CD4-positive, CD25-positive, alpha-beta regulatory T cell (primary cell): Measurements from ENCODE around the gene DOCK1. TPM values are rescaled to one million over a fixed set of nuclear protein-coding genes. Genes with fewer than 3 reads are reported as not detected.

Source experiments
- ATAC-seq, 2 donors: fragments of 150-1000 bp; cut with Tn5 transposase; one replicate each; pipeline ENCODE4 v1.10.0; 2021; ENCODE audit warnings: low read depth in 2 of 2, moderate number of reproducible peaks in 2 of 2, moderate library complexity in 1 of 2
- DNase-seq, 3 donors: peaks; one replicate each; pipeline versions ENCODE4 v3.0.0 to v3.0.0-alpha.2; 2012 to 2022; ENCODE audit warnings: mixed read lengths in 1 of 3
- H3K27ac ChIP-seq: one replicate; pipeline ENCODE4 v1.7.0; 2013; ENCODE audit warnings: mild to moderate bottlenecking, low read length; ENCODE audit not compliant: insufficient read depth, poor library complexity, severe bottlenecking
- H3K27me3 ChIP-seq: one replicate; pipeline ENCODE4 v1.7.0; 2013; ENCODE audit warnings: low read length; ENCODE audit not compliant: control insufficient read depth, insufficient read depth
- H3K36me3 ChIP-seq: one replicate; pipeline ENCODE4 v1.7.0; 2013; ENCODE audit warnings: mild to moderate bottlenecking, low read length, moderate library complexity; ENCODE audit not compliant: control insufficient read depth, insufficient read depth
- H3K4me1 ChIP-seq: 2 replicates; pipeline ENCODE4 v1.7.0; 2013; ENCODE audit warnings: mild to moderate bottlenecking, low read length; ENCODE audit not compliant: insufficient read depth, control insufficient read depth, poor library complexity, severe bottlenecking
- H3K4me3 ChIP-seq: one replicate; pipeline ENCODE4 v1.7.0; 2013; ENCODE audit warnings: low read depth, mild to moderate bottlenecking, low read length, moderate library complexity
- H3K9me3 ChIP-seq, 2 experiments: 1 replicate in 1 of 2; 2 replicates in 1 of 2; pipeline ENCODE4 v1.7.0; 2013; ENCODE audit warnings: low read length in 2 of 2, mild to moderate bottlenecking in 1 of 2, moderate library complexity in 1 of 2; ENCODE audit not compliant: control insufficient read depth in 2 of 2
- H3K27ac Mint-ChIP-seq, 3 donors: one replicate each; pipeline ENCODE4 v1.8.0; 2020 to 2022; ENCODE audit warnings: mild to moderate bottlenecking in 3 of 3, mixed read lengths in 3 of 3, moderate library complexity in 2 of 3
- H3K27me3 Mint-ChIP-seq: one replicate; pipeline ENCODE4 v1.8.0; 2022; ENCODE audit warnings: mild to moderate bottlenecking, mixed read lengths
- H3K36me3 Mint-ChIP-seq: one replicate; pipeline ENCODE4 v1.8.0; 2020; ENCODE audit warnings: mixed read lengths
- H3K4me1 Mint-ChIP-seq, 4 donors: one replicate each; pipeline ENCODE4 v1.8.0; 2020 to 2022; ENCODE audit warnings: mixed read lengths in 4 of 4, mild to moderate bottlenecking in 1 of 4
- H3K4me3 Mint-ChIP-seq, 4 donors: one replicate each; pipeline ENCODE4 v1.8.0; 2020 to 2022; ENCODE audit warnings: mild to moderate bottlenecking in 4 of 4, mixed read lengths in 4 of 4, moderate library complexity in 3 of 4
- H3K9me3 Mint-ChIP-seq, 7 donors: one replicate each; pipeline ENCODE4 v1.8.0; 2020 to 2022; ENCODE audit warnings: mixed read lengths in 7 of 7, mild to moderate bottlenecking in 3 of 7, moderate library complexity in 2 of 7
- polyA plus RNA-seq, 4 donors: library from polyadenylated mRNA; unstranded; fragments of 300-500 nt; fragmentation: Illumina TruSeq; gene quantifications; one replicate each; pipeline ENCODE4 v1.2.3, GENCODE V29; 2021
- total RNA-seq: library from RNA; stranded (reverse); gene quantifications from one replicate; pipeline ENCODE4 v1.2.3, GENCODE V29; 2022

Gene DOCK1
- total and polyA plus RNA-seq, 5 donors from 2014 or later = 0.20 TPM; not detected in 4

GRCh38 chr10:127252818-127253217, 347.6 kb downstream of the DOCK1 start:
- Histone ChIP-seq H3K27me3 (no peaks in the 10 kb centered on the region), H3K4me3 (no peak overlapping the region), H3K9me3 (no peaks in the 10 kb centered on the region), H3K36me3 (no peaks in the 10 kb centered on the region), H3K4me1 (no peaks in the 10 kb centered on the region), H3K27ac (no peak overlapping the region)
- peaks cover 0 to 5% (median 2%) of the 10 kb centered on the region in 7 donors for H3K9me3 Mint-ChIP-seq
- peaks cover 0 to 9% (median 3%) of the 10 kb centered on the region in 4 donors for H3K4me1 Mint-ChIP-seq
- no peak for ATAC-seq
- H3K27me3 Mint-ChIP-seq = no peaks in the 10 kb centered on the region
- H3K36me3 Mint-ChIP-seq = no peaks in the 10 kb centered on the region
- DNase-seq = no peak
- no peak overlapping the region for H3K4me3 Mint-ChIP-seq
- no peak overlapping the region for H3K27ac Mint-ChIP-seq

GRCh38 chr10:127254276-127254675, 349.0 kb downstream of the DOCK1 start:
- H3K36me3 Mint-ChIP-seq = no peaks in the 10 kb centered on the region
- Histone ChIP-seq H3K4me3 (no peak overlapping the region), H3K27me3 (no peaks in the 10 kb centered on the region), H3K4me1 (no peaks in the 10 kb centered on the region), H3K27ac (no peak overlapping the region), H3K9me3 (no peaks in the 10 kb centered on the region), H3K36me3 (no peaks in the 10 kb centered on the region)
- peaks cover 0 to 9% (median 3%) of the 10 kb centered on the region in 4 donors for H3K4me1 Mint-ChIP-seq
- no peaks in the 10 kb centered on the region for H3K27me3 Mint-ChIP-seq
- ATAC-seq = no peak
- no peak overlapping the region for H3K27ac Mint-ChIP-seq
- DNase-seq = no peak
- H3K9me3 Mint-ChIP-seq = peaks cover 0 to 6% (median 3%) of the 10 kb centered on the region in 7 donors
- no peak overlapping the region for H3K4me3 Mint-ChIP-seq

- H3K36me3 ChIP-seq = no peaks in the 10 kb centered on the region
- Mint-ChIP-seq H3K4me1 (peaks cover 0 to 9% (median 3%) of the 10 kb centered on the region in 4 donors), H3K36me3 (no peaks in the 10 kb centered on the region), H3K9me3 (peaks cover 0 to 6% (median 3%) of the 10 kb centered on the region in 7 donors), H3K4me3 (no peak overlapping the region), H3K27me3 (no peaks in the 10 kb centered on the region), H3K27ac (no peak overlapping the region)
- no peaks in the 10 kb centered on the region for H3K4me1 ChIP-seq
- no peaks in the 10 kb centered on the region for H3K9me3 ChIP-seq
- no peak overlapping the region for H3K27ac ChIP-seq
- ATAC-seq = no peak
- H3K4me3 ChIP-seq = no peak overlapping the region
- DNase-seq = no peak
- H3K27me3 ChIP-seq = no peaks in the 10 kb centered on the region
Measured at GRCh38 chr10:127257395-127257794, 352.2 kb downstream of the DOCK1 start.

DNA sequence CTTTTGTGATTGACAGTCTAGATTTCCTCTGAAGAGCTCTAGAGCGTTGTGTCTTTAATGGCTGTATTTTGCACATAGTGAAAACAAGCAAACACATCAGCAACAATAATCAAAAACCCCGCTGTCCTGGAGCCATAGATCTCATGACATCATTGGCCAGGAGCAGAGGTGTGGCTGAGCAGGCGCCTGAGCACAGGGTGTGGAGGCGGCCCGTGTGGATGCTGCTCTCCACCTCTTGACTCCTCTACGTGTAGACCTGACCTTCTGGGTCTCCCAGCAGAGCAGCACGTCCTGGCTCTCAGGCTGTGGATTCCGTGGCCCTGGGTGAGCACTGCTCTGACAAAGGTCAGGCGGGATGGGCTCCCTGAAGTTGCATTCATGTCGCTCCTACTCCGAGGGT, 354.1 kb downstream of the DOCK1 start:
- Mint-ChIP-seq H3K4me3 (no peak overlapping the region), H3K27me3 (no peaks in the 10 kb centered on the region), H3K4me1 (peaks cover 0 to 2% (median 0%) of the 10 kb centered on the region in 4 donors), H3K9me3 (peaks cover 0 to 4% (median 0%) of the 10 kb centered on the region in 7 donors), H3K36me3 (no peaks in the 10 kb centered on the region), H3K27ac (no peak overlapping the region)
- ATAC-seq = no peak
- no peaks in the 10 kb centered on the region for H3K4me1 ChIP-seq
- H3K9me3 ChIP-seq = no peaks in the 10 kb centered on the region
- H3K36me3 ChIP-seq = no peaks in the 10 kb centered on the region
- no peaks in the 10 kb centered on the region for H3K27me3 ChIP-seq
- no peak for DNase-seq
- no peak overlapping the region for H3K4me3 ChIP-seq
- H3K27ac ChIP-seq = no peak overlapping the region

GRCh38 chr10:127262606-127263005, 357.4 kb downstream of the DOCK1 start:
- Histone ChIP-seq H3K27ac (no peak overlapping the region), H3K4me1 (no peaks in the 10 kb centered on the region), H3K4me3 (no peak overlapping the region), H3K36me3 (no peaks in the 10 kb centered on the region), H3K27me3 (no peaks in the 10 kb centered on the region), H3K9me3 (no peaks in the 10 kb centered on the region)
- no peak for DNase-seq
- Mint-ChIP-seq H3K4me1 (no peaks in the 10 kb centered on the region), H3K9me3 (peaks cover 0 to 5% (median 0%) of the 10 kb centered on the region in 7 donors), H3K4me3 (no peak overlapping the region), H3K36me3 (no peaks in the 10 kb centered on the region), H3K27ac (no peak overlapping the region), H3K27me3 (no peaks in the 10 kb centered on the region)
- no peak for ATAC-seq

GRCh38 chr10:127265288-127265687, 360.1 kb downstream of the DOCK1 start:
- Mint-ChIP-seq H3K4me1 (no peaks in the 10 kb centered on the region), H3K36me3 (no peaks in the 10 kb centered on the region), H3K9me3 (peaks cover 0 to 3% (median 0%) of the 10 kb centered on the region in 7 donors), H3K27ac (no peak overlapping the region), H3K4me3 (no peak overlapping the region), H3K27me3 (no peaks in the 10 kb centered on the region)
- Histone ChIP-seq H3K27me3 (no peaks in the 10 kb centered on the region), H3K36me3 (no peaks in the 10 kb centered on the region), H3K27ac (no peak overlapping the region), H3K9me3 (no peaks in the 10 kb centered on the region), H3K4me3 (no peak overlapping the region), H3K4me1 (no peaks in the 10 kb centered on the region)
- DNase-seq (no peak), ATAC-seq (no peak)

- Mint-ChIP-seq H3K9me3 (peaks cover 0 to 3% (median 0%) of the 10 kb centered on the region in 7 donors), H3K27me3 (peaks cover 4% of the 10 kb centered on the region), H3K36me3 (no peaks in the 10 kb centered on the region), H3K4me3 (no peak overlapping the region), H3K4me1 (no peaks in the 10 kb centered on the region), H3K27ac (no peak overlapping the region)
- ATAC-seq = no peak
- no peaks in the 10 kb centered on the region for H3K9me3 ChIP-seq
- no peaks in the 10 kb centered on the region for H3K36me3 ChIP-seq
- no peaks in the 10 kb centered on the region for H3K27me3 ChIP-seq
- no peaks in the 10 kb centered on the region for H3K4me1 ChIP-seq
- no peak overlapping the region for H3K27ac ChIP-seq
- H3K4me3 ChIP-seq = no peak overlapping the region
- no peak for DNase-seq
Measured at GRCh38 chr10:127266431-127266830, 361.2 kb downstream of the DOCK1 start.

DNA sequence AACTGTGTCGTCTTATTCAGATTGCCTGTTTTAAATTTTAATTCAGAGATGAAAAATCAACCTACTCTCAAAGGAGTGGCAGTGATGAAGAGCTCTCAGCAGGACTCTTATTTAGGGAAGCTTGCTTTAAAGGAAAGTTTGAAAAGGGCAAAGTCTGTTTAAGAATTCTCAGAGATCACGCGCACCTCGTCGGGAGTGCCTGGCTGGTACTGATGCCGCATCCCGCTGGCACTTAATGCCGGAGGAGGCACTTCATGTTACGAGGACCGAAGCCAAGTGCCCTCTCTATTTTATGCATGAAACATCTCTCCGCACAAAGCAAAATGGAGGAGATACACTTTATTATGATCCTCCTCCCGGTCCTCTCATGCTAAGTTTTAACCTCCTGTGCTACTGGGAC, 362.2 kb downstream of the DOCK1 start:
- DNase-seq (no peak), ATAC-seq (no peak)
- Histone ChIP-seq H3K27me3 (no peaks in the 10 kb centered on the region), H3K4me1 (no peaks in the 10 kb centered on the region), H3K9me3 (no peaks in the 10 kb centered on the region), H3K36me3 (no peaks in the 10 kb centered on the region), H3K27ac (no peak overlapping the region), H3K4me3 (no peak overlapping the region)
- Mint-ChIP-seq H3K27ac (no peak overlapping the region), H3K36me3 (no peaks in the 10 kb centered on the region), H3K4me1 (no peaks in the 10 kb centered on the region), H3K27me3 (peaks cover 4% of the 10 kb centered on the region), H3K9me3 (peaks cover 0 to 3% (median 0%) of the 10 kb centered on the region in 7 donors), H3K4me3 (no peak overlapping the region)
